ENCODE results near the gene RAB29.

DNA sequence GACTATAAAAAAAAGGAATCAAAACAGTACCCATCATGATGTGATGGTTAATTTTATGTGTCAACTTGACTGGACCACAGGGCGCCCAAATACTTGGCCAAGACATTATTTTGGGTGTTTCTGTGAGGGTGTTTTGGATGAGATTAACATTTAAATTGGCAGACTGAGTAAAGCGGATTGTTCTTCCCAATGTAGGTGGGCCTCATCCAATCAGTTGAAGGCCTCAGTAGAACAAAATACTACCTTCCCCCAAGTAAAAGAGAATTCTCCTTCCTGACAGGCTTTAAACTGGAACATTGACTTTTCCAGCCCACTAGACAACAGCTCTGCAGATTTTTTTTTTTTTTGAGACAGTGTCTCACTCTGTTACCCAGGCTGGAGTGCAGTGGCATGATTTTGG lies 10.7 kb downstream of the RAB29 start:
- TF ChIP-seq, protein P1, sequence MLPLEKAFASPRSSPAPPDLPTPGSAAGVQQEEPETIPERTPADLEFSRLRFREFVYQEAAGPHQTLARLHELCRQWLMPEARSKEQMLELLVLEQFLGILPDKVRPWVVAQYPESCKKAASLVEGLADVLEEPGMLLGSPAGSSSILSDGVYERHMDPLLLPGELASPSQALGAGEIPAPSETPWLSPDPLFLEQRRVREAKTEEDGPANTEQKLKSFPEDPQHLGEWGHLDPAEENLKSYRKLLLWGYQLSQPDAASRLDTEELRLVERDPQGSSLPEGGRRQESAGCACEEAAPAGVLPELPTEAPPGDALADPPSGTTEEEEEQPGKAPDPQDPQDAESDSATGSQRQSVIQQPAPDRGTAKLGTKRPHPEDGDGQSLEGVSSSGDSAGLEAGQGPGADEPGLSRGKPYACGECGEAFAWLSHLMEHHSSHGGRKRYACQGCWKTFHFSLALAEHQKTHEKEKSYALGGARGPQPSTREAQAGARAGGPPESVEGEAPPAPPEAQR (CRISPR knock-in tag; IDR thresholded peaks at IDR 0.05), result no peak
- TF ChIP-seq SP1 (CRISPR knock-in tag; conservative IDR thresholded peaks at IDR 0.05) (no peak), ZNF671 (CRISPR knock-in tag; IDR thresholded peaks at IDR 0.05) (no peak), ZBTB21 (CRISPR knock-in tag; IDR thresholded peaks at IDR 0.05; ENCODE audit: borderline replicate concordance) (no peak), PRRX2 (CRISPR knock-in tag; IDR thresholded peaks at IDR 0.05) (no peak)
- TF ChIP-seq, protein P2, sequence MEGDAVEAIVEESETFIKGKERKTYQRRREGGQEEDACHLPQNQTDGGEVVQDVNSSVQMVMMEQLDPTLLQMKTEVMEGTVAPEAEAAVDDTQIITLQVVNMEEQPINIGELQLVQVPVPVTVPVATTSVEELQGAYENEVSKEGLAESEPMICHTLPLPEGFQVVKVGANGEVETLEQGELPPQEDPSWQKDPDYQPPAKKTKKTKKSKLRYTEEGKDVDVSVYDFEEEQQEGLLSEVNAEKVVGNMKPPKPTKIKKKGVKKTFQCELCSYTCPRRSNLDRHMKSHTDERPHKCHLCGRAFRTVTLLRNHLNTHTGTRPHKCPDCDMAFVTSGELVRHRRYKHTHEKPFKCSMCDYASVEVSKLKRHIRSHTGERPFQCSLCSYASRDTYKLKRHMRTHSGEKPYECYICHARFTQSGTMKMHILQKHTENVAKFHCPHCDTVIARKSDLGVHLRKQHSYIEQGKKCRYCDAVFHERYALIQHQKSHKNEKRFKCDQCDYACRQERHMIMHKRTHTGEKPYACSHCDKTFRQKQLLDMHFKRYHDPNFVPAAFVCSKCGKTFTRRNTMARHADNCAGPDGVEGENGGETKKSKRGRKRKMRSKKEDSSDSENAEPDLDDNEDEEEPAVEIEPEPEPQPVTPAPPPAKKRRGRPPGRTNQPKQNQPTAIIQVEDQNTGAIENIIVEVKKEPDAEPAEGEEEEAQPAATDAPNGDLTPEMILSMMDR (IDR thresholded peaks at IDR 0.05), result no peak
- TF ChIP-seq, protein P3, sequence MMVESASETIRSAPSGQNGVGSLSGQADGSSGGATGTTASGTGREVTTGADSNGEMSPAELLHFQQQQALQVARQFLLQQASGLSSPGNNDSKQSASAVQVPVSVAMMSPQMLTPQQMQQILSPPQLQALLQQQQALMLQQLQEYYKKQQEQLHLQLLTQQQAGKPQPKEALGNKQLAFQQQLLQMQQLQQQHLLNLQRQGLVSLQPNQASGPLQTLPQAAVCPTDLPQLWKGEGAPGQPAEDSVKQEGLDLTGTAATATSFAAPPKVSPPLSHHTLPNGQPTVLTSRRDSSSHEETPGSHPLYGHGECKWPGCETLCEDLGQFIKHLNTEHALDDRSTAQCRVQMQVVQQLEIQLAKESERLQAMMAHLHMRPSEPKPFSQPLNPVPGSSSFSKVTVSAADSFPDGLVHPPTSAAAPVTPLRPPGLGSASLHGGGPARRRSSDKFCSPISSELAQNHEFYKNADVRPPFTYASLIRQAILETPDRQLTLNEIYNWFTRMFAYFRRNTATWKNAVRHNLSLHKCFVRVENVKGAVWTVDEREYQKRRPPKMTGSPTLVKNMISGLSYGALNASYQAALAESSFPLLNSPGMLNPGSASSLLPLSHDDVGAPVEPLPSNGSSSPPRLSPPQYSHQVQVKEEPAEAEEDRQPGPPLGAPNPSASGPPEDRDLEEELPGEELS (CRISPR knock-in tag; IDR thresholded peaks at IDR 0.05), result no peak
- TF ChIP-seq, protein P4, sequence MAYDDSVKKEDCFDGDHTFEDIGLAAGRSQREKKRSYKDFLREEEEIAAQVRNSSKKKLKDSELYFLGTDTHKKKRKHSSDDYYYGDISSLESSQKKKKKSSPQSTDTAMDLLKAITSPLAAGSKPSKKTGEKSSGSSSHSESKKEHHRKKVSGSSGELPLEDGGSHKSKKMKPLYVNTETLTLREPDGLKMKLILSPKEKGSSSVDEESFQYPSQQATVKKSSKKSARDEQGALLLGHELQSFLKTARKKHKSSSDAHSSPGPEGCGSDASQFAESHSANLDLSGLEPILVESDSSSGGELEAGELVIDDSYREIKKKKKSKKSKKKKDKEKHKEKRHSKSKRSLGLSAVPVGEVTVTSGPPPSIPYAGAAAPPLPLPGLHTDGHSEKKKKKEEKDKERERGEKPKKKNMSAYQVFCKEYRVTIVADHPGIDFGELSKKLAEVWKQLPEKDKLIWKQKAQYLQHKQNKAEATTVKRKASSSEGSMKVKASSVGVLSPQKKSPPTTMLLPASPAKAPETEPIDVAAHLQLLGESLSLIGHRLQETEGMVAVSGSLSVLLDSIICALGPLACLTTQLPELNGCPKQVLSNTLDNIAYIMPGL (CRISPR knock-in tag; IDR thresholded peaks at IDR 0.05), result no peak

Data from WTC11 (cell line).